NK-92 (cell line): ENCODE data around the gene ASB3.
"Not testable (repeated sequence)": the region's sequence is repeated elsewhere in the genome, so short reads cannot be mapped to it uniquely, and the experiment has no call there.

Source experiments
- DNase-seq: peaks from one replicate; lab custom pipeline; 2025; ENCODE audit not compliant: unreplicated experiment; lab: John Stamatoyannopoulos, UW

The ASB3 gene

GRCh38 chr2:53740170-53740569, 46.6 kb downstream of the ASB3 start:
- DNase-seq, result no peak

DNA sequence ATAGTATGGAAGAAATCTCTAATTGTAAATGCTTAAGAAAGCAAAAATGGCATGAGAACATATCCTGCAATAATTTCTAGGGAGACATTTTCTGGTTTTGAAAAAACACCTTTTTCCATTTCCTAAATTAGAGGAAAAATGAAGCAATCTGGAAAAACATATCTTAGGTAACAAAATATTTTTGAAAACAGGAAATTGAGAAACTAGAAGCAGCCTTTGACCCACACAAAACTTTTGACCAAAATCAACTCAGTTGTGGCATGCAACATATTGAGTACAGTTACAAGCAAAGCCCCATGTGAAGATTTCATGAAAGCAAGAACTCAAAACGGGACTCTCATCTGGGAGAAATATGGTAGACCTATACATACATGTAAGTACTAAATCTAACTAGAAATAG, 47.7 kb downstream of the ASB3 start:
- no peak for DNase-seq

GRCh38 chr2:53737091-53737490, 49.7 kb downstream of the ASB3 start:
- no peak for DNase-seq

DNA sequence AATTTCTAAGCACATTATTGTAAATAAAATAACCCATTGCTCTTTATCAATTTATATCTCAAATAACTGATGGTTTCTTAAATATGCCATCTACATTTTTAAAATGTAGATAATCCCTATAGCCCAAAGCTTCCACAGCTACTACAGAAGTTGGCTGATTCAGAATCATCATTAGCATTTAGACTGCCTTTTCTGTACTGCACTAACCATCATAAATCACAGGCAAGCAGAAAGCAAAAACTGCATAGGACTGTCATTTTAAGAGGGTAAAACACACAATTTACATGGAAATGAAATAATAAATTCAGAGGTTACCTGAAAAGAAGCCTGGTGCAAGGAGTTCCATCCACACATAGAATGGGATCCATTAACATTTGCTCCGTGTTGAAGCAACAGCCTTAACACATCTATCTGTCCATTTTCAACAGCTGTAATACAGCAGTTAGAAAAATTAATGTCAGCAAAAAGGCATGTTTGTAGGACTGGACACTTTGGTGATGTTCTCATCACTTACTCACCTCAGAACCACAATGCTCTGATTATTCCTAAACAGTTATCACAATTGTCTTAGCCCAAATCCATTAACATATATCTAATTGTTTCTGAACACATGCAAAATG, 57.5 kb downstream of the ASB3 start:
- no peak for DNase-seq

- DNase-seq, result no peak
These were observed 58.8 kb downstream of the ASB3 start for GRCh38 chr2:53727921-53728320.

GRCh38 chr2:53725662-53726061, 61.1 kb downstream of the ASB3 start:
- DNase-seq, result no peak

DNA sequence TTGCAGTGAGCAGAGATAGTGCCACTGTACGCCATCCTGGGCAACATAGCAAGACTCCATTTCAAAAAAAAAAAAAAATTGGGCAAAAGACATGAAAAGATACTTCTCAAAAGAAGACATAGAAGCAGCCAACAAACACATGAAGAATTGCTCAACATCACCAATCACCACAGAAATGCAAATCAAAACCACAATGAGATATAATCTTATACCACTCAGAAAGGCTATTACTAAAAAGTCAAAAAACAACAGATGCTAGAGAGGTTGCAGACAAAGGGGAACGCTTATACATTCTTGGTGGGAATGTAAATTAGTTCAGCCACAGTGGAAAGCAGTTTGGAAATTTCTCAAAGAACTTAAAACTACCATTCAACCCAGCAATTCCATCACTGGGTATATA, 62.2 kb downstream of the ASB3 start:
- DNase-seq, result no peak

DNA sequence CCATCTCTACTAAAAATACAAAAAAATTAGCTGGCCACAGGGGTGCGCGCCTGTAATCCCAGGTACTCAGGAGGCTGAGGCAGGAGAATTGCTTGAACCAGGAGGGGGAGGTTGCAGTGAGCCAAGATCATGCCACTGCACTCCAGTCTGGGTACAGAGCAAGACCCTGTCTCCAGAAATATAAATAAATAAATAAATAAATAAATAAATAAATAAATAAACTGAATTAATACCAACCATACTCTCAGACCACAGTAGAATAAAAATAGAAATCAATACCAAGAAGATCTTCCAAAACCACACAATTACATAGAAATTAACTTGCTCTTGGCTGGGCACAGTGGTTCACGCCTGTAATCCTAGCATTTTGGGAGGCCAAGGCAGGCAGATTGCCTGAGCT, 65.8 kb downstream of the ASB3 start:
- DNase-seq, result not testable (repeated sequence)

DNA sequence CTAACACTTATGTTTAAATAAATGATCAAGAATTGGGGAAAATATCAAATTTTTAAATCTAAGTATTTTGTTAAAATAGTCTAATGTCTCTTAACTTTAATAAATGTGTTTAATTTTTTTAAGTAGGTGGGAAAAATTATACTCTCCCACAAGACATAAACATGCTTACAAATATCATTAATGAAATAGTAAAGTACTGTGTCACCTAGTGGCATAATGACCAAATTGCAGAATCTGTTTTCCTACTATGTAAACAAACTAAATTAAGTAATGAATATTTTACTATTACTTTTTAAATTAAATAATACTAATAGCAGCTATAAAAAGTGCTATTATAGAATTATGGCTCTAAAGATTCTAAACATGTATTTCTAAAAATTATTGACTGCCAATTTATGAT, 71.2 kb downstream of the ASB3 start:
- no peak for DNase-seq

- DNase-seq, result no peak
These were observed 75.4 kb downstream of the ASB3 start for GRCh38 chr2:53711271-53711780.

DNA sequence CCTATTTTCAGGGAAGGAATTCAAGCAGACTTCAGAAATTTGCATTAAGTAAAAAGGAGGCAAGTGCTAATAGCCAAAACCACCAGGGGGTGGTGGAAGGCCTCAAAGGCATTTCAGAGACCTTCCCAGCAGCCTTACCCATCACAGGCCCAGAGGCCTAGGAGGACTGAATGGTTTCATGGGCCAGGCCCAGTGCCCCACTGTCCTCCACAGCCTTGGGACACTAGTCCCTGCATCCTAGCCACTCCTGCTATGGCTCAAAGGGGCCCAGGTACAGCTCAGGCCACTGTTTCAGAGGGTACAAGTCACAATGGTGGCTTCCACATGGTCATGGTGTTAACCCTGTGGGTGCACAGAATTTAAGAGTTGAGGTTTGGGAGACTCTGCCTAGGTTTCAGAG, 77.8 kb downstream of the ASB3 start:
- DNase-seq, result no peak

- DNase-seq, result no peak
These were observed 85.5 kb downstream of the ASB3 start for GRCh38 chr2:53701221-53701620.

- DNase-seq, result no peak
These were observed 89.1 kb downstream of the ASB3 start for GRCh38 chr2:53697686-53698085.

DNA sequence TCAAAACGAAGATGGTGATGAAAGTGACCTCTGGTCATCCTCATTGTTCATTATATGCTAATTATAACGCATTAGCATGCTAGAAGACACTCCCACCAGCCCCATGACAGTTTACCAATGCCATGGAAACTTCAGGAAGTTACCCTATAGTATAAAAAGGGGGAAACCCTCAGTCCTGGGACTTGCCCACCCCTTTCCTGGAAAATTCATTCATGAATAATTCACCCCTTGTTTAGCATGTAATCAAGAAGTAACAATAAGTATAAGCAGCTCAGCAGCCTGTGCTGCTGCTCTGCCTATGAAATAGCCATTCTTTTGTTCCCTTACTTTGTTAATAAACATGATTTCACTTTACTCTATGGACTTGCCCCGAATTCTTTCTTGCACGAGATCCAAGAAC, 89.7 kb downstream of the ASB3 start:
- DNase-seq, result no peak

- no peak for DNase-seq
These were observed 91.2 kb downstream of the ASB3 start for GRCh38 chr2:53695575-53695974.

GRCh38 chr2:53694096-53694771, 92.5 kb downstream of the ASB3 start:
- no peak for DNase-seq

- DNase-seq, result no peak
These were observed 95.9 kb downstream of the ASB3 start for GRCh38 chr2:53690876-53691275.

DNA sequence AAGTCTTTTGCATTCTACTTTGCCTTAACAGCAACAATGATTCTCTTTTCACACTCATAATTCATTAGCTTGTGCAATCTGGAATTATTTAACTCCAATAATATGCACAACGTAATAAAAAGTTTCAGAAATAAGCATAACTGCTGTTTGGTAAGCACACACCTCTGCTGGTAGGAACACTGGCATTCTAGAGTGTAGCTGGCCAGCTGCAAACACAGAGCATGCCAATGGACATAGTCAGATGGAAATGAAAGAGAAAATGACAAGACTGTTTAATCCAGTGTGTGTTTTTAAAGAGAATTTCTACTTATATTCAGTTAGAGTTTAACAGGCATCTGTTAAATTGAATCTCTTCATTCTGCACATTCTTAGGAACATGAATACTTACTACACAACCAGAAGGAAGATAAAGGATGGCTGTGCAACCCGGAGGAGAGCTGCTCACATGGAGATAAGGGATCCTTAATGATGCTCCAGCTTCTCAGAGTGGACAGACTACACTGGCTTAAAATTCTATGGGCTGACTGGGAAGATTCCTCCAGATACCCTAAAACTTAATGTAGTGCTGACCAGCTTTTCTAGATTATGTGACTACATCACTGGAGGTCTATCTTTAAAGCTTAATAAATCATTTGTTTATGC, 113.8 kb downstream of the ASB3 start:
- no peak for DNase-seq

- DNase-seq, result no peak
These were observed 116.4 kb downstream of the ASB3 start for GRCh38 chr2:53670331-53670730.

- no peak for DNase-seq
These were observed 118.1 kb downstream of the ASB3 start for GRCh38 chr2:53668624-53669026.

DNA sequence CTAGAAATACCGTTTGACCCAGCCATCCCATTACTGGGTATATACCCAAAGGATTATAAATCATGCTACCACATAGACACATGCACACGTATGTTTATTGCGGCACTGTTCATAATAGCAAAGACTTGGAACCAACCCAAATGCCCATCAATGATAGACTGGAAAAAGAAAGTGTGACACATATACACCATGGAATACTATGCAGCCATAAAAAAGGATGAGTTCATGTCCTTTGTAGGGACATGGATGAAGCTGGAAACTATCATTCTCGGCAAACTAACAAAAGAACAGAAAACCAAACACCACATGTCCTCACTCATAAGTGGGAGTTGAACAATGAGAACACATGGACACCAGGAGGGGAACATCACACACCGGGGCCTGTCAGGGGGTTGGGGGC, 119.6 kb downstream of the ASB3 start:
- DNase-seq, result not testable (repeated sequence)

DNA sequence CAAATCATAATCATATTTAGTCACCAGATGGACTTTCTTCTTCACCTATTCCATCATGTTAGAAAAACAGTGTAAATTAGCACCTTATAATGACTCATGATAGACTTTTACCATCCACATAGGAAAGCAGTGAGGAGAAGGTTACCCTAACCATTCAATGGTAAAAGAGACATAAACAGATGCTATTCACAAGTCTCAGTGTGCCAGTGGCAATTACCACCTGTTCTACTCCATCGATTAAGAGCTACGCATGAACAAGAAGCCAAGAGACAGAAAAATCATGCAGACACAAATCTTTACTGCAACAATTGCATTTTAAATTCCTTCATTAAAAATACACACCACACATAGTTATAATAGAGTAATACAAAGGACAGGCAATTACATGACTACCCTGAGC, 125.9 kb downstream of the ASB3 start:
- DNase-seq, result no peak
